Right lobe of liver (tissue), 4 donors: ENCODE data around the gene MFSD1.

ENCODE experiments used
- CTCF ChIP-seq, 4 donors: fragments of 200-600 bp in 3 of 4; fragments of 450-650 bp in 1 of 4; IDR thresholded peaks; one replicate each; pipeline versions ENCODE4 v1.5.1 to v1.8.0; 2016 to 2022; ENCODE audit warnings: antibody characterized with exemption in 4 of 4, mild to moderate bottlenecking in 2 of 4
- POLR2A ChIP-seq: fragments of 450-650 bp; IDR thresholded peaks from one replicate; pipeline ENCODE4 v1.6.1; 2017; ENCODE audit warnings: antibody characterized with exemption, mild to moderate bottlenecking
- donor health status: DM: no; HTN: no; CAD: no.
- donor health status: DM: no; HTN: no; CAD: no.
- donor health status: DM: no; HTN: yes; CAD: no.

GRCh38 chr3:158859362-158859761 is 57.5 kb downstream of the MFSD1 start:
- no peak for TF ChIP-seq POLR2A
- no peak for TF ChIP-seq CTCF (IDR thresholded peaks at IDR 0.05)
